Measurements from ENCODE around the gene MID1IP1.

The MID1IP1 gene

DNA sequence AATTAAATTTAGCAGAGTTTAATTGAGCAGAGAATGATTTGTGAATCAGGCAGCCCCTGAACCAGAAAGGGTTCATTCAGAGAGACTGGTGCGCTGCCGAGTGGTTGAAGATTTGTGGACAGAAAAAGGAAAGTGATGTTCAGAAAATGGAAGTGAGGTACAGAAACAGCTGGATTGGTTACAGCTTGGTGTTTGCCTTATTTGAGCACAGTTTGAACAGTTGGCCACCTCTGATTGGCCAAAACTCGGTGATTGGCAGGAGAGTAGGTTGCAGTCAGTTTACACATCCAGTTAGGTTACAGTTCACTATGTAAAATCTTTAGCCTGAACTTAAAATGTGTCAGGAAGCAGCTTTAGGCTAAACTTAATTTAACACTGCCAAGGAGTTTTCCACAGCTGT is 14.9 kb downstream of the MID1IP1 start:
- DNase-seq (ENCODE audit: low spot score): no peak

DNA sequence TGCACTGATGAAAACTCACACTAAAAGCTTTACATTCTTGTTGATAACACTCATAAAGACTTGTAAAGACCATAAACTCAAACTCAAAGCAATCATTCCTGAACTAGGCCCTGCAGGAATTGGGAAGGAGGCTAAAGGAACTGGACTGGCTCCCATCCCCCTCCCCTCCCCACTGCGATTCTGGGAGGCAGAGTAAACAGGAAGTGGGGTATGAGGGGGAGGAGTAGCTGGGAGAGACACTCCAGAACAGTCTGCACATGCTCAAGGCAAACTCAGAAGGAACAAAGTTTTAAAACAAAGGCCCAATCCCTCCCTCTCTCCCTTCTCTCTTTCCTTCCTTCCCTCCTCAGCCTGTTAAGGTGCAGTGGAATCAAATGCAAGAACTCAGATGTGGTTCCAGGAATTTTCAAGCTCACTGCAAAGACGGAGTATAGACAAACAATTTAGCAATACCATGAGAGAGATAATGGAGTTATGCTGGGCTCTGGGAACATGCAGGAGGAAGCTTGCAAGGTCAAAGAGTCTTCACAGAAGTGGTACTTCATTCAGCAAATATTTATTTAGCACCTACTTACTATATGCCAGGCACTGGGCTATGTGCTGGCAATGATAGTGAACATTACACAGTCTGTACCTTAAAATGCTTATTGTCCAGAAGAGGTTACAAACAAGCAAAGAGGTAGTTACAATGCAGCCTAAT is 15.9 kb downstream of the MID1IP1 start:
- DNase-seq (ENCODE audit: low spot score): no peak

DNA sequence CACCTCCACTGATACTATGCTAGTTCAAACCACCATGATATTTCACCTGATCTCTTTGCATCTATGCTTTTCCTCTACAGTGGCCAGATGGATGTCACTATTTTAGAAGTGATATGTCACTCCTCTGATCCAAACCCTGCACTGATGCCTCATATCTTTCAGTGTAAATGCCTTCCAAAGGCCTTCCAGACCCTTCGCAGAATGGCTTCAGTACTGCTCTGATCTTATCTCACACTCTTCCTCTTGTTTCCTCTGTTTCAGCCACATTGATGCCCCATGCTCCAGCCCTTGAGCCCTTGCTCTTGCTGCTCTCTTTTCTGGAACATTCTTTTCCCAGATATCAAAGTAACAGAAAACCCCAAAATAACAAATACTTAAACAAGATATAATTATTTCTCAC is 17.9 kb downstream of the MID1IP1 start:
- DNase-seq (ENCODE audit: low spot score): no peak

DNA sequence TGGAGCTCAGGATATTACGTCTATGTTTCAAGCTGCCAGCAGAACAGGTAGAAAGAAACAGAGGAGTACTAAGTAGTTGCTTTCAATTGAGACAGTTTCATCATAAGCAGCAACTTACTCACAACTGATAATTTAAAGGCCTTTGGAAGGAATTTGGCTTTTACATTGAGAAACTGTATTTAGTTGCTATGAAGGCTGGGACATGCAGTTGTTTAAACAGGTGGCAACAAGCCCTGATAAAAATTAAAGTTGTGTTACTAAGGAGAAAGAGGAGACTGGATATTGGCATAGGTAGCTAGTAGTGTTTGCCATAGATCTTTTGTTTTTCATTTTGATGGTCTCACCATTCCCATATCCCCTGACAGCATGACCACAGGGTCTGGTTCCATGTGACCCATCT is 18.4 kb downstream of the MID1IP1 start:
- DNase-seq (ENCODE audit: low spot score): no peak

DNA sequence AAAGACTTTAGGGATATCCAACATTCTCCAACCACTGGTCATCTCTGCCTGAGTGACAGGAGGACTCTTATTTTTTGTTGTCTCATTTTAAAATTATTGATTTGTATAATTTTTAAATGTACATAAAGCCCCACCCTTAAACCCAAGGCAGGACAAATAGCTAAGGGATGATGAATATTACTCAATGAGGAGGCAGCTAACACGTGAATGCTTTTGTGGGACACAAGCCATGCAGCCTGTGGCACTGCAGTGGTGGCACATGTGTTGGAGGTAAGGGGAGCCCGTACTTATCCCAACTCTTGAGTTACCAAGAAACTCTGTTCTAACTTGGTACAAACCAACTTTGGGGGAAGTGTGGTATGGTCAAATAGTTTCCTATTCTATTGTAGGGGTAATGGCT is 19.5 kb downstream of the MID1IP1 start:
- DNase-seq (ENCODE audit: low spot score): no peak

DNA sequence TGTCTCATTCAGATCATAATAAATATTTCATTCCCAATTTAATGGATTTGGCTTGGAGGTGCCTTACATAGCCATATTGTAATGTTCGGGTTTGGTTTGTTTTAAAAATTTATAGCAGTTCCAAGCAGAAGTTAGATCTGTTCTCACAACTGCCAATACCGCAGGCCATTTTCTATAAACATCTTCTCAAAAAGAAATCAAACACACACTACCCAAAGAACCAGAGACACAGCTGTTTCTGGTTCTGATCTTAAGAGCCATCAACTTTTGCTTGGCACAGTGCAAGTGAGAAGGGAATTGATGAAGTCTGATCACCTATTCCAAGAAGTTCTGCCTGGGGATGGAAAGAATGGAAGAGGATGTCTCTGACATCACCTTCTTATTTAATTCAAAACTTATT is 22.9 kb downstream of the MID1IP1 start:
- DNase-seq (ENCODE audit: low spot score): no peak

DNA sequence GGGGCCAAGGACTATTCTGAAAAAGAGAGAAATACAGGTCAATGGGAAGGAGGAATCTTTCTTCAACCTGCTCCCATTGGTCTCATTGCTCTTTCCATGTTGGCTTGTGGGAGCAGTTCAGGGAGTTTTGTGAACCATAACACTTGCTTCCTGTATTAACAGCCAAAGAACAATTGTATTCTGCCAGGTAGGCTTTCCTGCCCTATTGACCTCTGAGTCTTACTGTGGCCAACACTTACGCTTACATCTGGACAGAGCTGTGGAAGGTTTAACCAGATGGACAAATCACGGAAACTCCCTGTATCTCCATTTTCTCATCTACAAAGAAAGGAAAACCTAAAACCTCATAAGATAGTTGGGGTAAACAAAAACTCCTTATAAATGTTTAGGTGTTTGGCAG is 30.7 kb downstream of the MID1IP1 start:
- no peak for DNase-seq (ENCODE audit: low spot score)

DNA sequence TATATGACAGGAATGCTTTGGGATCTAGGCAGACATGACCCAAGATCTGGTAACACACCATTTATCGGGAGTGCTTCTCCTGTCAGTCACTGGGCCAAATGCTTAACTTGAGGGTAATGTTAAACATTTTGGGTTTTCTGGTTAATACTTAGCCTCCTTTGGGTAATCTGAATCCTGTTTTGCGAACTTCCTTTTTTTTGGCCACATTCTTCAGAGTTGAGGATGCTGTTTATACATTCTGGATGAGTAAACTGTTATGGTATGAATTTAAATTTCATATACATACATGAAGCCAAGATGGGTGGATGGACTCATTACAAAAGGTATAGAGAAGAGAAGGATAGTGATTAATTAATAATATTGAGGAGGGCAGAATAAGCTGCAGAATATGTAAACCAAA is 36.1 kb downstream of the MID1IP1 start:
- DNase-seq (ENCODE audit: low spot score): no peak

DNA sequence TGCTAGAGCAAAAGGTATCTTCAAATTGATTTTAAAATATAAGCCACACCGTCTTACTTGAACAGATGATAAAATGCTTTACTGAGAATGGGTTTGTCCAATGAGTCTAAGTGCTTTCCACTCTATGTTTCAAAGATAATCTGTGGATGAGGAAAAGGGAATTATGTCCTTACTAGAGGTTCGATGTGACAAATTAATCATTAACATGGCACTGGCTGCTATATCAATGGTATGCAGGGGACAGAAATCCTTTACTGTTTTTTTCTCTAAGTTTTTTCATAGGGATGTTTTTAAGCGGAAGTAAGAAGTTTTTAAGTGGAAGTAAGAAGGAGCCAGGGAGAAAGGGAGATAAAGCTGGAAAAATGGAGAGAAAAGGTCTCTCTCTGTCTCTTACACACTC is 38.0 kb downstream of the MID1IP1 start:
- no peak for DNase-seq (ENCODE audit: low spot score)

DNA sequence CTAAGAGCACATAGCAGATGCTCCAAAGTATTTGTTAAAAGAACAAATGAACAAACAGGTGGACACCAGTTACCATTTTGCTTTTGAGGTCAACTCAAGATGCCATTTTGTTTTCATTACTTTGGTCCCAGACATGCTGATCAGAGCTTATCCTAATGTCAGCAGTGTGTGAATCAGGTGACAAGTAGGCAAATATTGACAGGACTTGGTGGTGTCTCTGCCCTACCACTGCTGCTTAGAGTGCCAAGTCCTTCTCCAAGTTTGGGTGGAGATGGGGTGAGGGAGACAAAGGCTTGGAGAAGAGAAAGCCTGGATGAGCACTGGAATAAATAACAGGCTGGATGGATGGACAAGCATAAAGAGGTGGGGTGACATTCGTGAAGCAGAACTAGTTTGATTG is 38.7 kb downstream of the MID1IP1 start:
- no peak for DNase-seq (ENCODE audit: low spot score)

DNA sequence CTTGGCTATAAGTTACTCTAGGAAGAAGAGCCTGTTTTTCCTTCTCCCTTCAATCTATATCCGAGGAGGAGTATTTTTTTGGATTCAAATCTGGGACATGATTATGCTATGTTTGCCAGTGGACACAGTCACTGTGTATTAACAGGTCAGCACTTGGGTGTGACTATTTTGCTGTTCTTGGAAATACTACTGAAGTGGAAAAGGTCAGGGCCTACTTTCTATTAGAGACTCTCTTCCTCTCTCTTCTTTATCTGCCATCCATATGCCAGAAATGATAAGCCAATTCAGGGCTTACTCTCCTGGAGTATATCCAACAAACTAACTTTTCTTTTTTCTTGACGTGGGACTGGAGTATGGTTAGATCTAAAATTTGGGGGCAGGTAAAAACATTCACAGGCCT is 40.5 kb downstream of the MID1IP1 start:
- DNase-seq (ENCODE audit: low spot score): no peak

DNA sequence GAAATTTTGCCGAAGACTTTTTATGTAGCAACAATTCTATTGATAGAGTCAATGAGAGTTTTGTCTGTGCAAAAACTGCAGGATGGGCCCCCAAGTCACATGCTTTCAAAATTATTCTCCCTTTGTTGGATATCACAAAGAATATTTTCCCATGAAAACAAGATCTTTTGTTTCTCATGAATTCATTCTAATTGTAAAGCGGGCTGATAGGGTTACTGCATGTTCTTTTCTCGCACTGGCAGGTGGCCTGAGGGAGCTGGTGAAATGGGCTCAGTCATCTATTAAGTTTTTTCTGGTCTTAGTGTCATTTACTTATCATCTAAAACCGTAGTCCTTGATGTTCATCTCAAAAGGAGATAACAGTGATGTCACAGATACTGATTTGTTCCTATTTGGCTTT is 44.2 kb downstream of the MID1IP1 start:
- no peak for DNase-seq (ENCODE audit: low spot score)

DNA sequence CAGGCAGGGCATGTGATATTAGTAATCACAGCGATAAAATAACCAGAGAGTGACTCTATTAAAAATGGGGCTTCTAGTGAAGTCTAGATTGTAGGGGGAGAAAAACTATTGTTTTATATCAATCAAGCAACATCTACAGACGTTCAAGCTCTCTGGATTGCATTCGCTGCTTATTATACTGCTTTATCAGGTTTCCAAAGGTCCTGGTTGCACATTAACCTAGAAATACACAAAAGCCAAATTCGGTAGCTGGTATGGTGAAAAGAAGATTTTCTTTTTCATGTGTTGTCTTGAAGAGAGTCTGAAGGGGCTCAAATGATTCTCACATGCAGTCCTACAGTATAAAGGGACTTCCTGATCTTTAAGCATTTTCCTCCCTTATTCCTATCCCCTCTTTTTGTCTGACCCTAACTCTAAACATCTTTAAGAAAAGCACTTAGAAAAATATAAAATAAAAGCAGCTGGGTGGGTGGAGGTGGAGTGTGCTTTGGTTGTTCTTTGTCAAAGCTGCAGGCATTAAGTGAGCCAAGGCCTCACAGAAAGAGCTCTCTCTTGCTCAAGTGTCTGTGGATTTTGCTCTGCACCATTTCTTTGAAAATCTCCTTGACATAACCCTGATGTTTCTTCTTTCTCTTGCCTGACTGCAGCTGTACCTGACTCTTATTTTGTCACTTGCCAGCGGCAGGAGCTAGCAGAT is 46.1 kb downstream of the MID1IP1 start:
- DNase-seq (ENCODE audit: low spot score): no peak

DNA sequence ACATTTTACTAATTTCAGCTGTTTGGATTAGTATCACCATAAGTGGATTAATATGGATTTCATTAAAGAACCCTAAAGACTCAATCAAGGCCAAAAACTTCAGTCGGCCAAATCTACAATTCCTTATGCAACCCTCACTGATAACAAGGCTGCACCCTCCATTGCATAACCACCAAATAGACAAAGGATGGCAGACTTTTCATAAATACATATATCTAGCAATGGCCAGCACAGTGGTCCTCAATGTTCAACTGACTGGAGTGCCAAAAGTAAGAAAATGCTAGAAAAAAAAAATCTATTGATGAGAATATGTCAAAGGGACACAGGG is 46.6 kb downstream of the MID1IP1 start:
- no peak for DNase-seq (ENCODE audit: low spot score)

DNA sequence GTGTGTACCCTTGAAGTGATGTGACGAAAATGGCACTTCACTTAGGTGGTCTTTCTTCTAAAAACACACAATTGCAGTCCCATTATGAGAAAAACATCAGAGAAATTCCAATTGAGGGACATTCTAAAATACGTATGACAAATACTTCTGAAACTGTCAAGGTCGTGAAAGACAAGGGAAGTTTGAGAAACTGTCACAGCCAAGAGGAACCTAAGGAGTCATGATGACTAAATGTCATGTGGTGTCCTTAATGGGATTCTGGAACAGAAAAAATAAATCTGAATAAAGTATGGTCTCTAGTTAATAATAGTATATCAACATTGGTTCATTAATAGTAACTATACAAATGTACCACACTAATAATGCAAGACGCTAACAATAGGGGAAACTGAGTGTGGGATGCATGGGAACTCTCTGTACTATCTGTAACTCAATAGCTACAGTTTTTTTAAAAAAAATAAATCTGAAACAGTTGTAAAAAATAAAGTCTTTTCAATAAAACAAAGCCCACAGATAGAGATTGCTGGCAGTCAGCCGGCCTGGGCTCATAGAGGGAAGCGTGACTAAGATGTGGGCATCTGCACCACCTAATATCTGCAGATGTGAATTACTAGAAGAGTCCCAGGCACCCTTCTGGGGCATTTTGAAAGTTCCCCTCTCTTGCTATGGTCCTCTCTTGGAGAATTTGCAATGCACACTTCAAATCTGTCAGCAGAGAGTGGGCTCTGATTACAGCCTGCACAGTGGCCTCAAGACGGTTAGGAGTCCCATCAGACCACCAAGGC is 47.6 kb downstream of the MID1IP1 start:
- DNase-seq (ENCODE audit: low spot score): no peak

DNA sequence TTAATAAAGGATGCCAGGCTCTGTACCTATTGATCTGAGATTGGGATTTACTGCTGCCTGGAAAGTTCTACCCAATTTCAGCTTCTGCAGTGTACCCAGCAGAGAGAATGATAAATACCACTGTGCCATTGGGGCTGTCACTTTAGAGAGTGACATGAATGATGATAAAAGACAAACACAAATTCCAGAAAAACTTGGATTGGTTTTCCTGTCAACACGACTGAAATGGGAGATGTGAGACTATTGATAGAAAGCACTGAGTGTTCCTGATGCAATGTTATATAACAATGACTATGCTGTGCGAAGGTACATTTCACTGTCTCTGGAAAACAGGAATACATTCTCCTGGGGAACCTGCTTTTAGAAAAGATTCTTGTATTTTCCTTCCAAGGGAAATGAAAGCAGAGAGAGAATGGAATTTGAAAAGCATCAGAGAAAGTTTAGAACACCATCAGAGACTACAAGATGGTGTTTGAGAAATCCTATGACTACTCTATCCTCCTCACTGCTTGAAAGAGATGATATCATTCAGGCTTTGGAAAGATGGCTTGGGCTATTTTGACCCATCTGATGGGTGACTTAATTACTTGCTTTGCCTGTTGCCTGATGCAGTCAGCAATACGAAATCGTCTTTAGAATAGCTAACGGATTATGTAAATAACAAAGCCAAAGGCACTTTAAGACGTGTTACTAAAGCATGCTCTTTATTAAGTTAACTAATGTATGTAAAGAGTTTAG is 49.7 kb downstream of the MID1IP1 start:
- DNase-seq (ENCODE audit: low spot score): no peak

DNA sequence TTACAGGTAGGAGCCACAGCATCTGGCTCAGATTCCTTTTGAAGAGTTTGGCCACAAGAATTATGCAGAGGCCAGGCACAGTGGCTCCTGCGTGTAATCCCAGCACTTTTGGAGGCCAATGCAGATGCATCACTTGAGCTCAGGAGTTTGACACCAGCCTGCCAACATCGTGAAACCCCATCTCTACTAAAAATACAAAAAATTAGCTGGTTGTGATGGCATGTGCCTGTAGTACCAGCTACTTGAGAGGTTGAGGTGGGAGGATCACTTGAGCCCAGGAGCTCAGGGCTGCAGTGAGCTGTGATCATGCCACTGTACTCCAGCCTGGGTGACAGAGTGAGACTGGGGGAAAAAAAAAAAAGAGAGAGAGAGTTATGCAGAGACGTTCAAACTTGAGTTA is 53.0 kb downstream of the MID1IP1 start:
- DNase-seq (ENCODE audit: low spot score): no peak

Measured in COLO829 (cell line).